Measurements from ENCODE around the gene HECTD1.
"Not testable (repeated sequence)": the region's sequence is repeated elsewhere in the genome, so short reads cannot be mapped to it uniquely, and the experiment has no call there.

GRCh38 chr14:31242161-31242940 is 34.8 kb upstream of the HECTD1 start:
- not testable (repeated sequence) for TF ChIP-seq CTCF, EZH2phosphoT487, EZH2 (IDR thresholded peaks at IDR 0.05)

Measured in neural progenitor cell (in vitro differentiated cells).